HG03354 (cell line): ENCODE data around the gene ARMH3.

Experiments used
- ATAC-seq: cut with Tn5 transposase; IDR thresholded peaks from one replicate; pipeline ENCODE4 v1.9.1; 2021; ENCODE audit warnings: mild to moderate bottlenecking; ENCODE audit not compliant: unreplicated experiment, poor library complexity, severe bottlenecking

The ARMH3 gene

GRCh38 chr10:101818119-101818871 lies 237.7 kb downstream of the ARMH3 start, which contains the start of gene OGA:
Gene OGA (minus strand): TSS chr10:101818444. CDS start chr10:101818022, 422 bp downstream.
- peak; percentile 84 for ATAC-seq

DNA sequence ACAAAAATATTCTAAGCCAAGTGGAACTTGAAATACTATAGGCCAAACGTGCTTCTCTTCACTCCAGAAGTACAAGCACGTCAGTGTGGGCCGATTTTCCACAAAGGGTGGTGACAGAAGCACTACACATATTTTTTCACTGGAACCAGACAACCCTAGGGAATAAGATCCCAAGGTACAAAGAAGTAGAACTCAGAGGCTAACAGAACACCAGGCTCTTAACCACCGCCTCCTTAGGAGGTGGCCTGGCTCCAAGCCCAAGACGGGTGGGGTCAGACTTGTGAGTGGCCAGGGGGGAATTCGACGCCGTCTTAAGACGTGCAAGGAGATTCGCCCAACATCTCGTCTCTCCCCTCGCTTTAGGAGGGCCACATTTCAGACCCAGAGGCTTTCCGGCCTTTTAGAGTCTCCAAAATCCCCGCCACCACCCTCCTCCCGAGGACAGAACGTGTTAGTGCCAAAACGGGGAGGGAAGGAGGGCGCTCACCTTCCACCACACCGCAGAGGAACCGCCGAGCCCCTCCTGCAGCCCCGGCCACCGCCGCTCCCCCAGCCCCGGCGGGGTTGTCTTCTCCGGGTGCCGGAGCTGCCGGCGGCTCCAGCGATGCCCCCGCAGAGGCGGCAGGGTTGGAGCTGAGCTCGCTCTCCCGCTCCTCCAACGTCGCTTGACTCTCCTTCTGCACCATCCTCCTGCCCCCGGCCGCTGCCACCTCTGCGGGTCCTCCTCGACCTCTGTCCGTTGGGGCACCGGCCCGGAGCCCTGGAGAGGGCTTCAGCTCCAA lies 238.4 kb downstream of the ARMH3 start:
- peak; percentile 17 for ATAC-seq

DNA sequence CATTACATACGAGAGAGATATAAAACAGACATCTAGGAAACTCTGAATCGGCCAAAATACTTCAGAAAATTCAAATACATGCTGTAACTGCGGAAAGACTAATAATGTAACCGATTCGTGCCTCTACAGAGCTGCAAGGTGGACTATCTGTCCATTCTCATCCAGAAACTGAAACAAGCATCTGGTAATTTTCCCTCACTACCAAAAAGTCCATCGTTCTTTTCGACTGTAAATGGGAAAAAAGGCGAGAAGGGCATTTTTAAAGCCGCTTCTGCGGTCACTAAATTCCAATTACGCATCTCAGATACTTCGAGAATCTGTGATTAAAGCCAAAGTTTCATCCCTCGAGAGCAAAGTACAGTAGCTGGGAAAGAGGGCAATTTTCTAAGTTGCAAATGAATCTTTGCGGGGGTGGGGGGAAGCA lies 239.0 kb downstream of the ARMH3 start:
- no peak for ATAC-seq

GRCh38 chr10:101816376-101816775 lies 239.6 kb downstream of the ARMH3 start:
- no peak for ATAC-seq

- no peak for ATAC-seq
These were observed 241.4 kb downstream of the ARMH3 start for GRCh38 chr10:101814466-101815071.

GRCh38 chr10:101812606-101813005 lies 243.4 kb downstream of the ARMH3 start:
- no peak for ATAC-seq

DNA sequence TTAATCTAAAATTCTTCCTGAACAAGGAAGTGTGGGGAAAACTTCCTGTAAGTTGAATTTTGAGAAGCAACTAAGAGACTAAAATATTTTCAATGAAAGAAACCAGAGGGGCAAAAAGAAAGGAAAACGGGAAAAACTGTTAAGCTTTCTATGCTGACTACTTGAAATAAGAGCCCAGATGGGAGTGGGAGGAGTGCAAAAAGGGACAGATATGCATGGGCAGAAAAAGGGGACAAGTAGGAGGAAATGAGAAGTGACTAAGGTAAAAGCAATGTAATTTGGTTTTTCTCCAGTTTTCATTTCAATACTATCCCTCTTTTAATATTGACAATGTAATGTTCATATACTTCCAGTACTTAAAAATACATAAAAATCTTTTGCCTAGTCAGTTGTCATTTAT lies 248.8 kb downstream of the ARMH3 start:
- ATAC-seq: no peak

- no peak for ATAC-seq
These were observed 252.5 kb downstream of the ARMH3 start for GRCh38 chr10:101803511-101803910.

- ATAC-seq: no peak
These were observed 258.4 kb downstream of the ARMH3 start for GRCh38 chr10:101797403-101798059.
